Gastroesophageal sphincter (tissue), 3 donors: ENCODE results near the gene HDHD5.

ENCODE experiments used
- CTCF ChIP-seq, 4 experiments: fragments of 200-600 bp in 2 of 4; fragments of 450-650 bp in 2 of 4; sonication (generic) in 1 of 4; IDR thresholded peaks; one replicate each; pipeline ENCODE4 v1.5.1; 2017 to 2019; ENCODE audit warnings: antibody characterized with exemption in 4 of 4, mild to moderate bottlenecking in 2 of 4, moderate library complexity in 2 of 4
- POLR2A ChIP-seq, 2 donors: fragments of 450-650 bp; IDR thresholded peaks; one replicate each; pipeline ENCODE4 v1.6.1; 2017; ENCODE audit warnings: antibody characterized with exemption in 2 of 2, mild to moderate bottlenecking in 2 of 2, moderate library complexity in 1 of 2

DNA sequence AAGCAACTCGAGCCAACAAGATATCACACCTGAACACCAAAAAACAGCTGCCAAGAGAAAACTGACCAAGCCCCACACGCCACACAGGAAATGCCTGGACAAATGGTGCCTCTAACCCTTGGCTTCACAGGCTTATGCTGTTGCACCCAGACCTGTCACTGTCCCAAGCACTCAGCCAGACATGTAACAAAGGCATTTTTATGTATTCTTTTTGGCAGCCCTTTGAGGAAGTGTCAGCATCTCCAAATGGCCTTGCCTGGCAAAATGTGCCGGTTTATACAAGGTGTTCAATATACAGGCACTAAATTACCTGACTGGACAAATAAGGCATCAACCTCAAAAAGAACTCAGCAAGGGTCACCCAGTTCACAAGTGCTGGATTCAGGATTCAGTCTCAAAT, 6.1 kb downstream of the HDHD5 start:
- TF ChIP-seq CTCF (IDR thresholded peaks at IDR 0.05) (no peak), POLR2A (IDR thresholded peaks at IDR 0.05) (no peak)
